Activated CD8-positive, alpha-beta memory T cell treated with anti-CD3 and anti-CD28 coated beads for 4 hours (primary cell): Measurements from ENCODE around the gene HOXB1.
"Not testable (repeated sequence)": the region's sequence is repeated elsewhere in the genome, so short reads cannot be mapped to it uniquely, and the experiment has no call there.

Source experiments
- DNase-seq, 2 donors: peaks; one replicate each; pipeline ENCODE4 v3.0.0-alpha.2; 2020; ENCODE audit warnings: low read depth in 2 of 2

HOXB1 gene

GRCh38 chr17:48497103-48497502 is 33.7 kb downstream of the HOXB1 start:
- DNase-seq = no peak

DNA sequence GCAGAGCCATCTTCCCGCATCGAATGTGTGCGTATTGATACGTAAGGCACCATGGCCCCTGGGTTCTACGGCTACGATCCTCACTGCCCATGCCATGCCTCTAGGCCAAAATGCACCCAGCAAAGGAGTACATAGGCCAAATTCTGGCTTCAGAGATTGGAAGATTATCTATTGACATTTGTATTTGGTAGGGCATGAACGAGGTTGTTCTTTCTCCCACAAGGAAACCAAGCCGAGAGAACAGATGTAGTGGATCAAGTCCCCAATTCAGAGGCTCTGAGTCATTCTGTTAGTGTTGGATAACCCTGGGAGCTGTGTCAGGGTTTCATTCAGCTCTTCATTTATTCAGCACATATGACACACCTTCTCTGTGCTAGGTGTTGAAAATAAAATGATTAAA is 36.5 kb downstream of the HOXB1 start:
- DNase-seq = no peak

DNA sequence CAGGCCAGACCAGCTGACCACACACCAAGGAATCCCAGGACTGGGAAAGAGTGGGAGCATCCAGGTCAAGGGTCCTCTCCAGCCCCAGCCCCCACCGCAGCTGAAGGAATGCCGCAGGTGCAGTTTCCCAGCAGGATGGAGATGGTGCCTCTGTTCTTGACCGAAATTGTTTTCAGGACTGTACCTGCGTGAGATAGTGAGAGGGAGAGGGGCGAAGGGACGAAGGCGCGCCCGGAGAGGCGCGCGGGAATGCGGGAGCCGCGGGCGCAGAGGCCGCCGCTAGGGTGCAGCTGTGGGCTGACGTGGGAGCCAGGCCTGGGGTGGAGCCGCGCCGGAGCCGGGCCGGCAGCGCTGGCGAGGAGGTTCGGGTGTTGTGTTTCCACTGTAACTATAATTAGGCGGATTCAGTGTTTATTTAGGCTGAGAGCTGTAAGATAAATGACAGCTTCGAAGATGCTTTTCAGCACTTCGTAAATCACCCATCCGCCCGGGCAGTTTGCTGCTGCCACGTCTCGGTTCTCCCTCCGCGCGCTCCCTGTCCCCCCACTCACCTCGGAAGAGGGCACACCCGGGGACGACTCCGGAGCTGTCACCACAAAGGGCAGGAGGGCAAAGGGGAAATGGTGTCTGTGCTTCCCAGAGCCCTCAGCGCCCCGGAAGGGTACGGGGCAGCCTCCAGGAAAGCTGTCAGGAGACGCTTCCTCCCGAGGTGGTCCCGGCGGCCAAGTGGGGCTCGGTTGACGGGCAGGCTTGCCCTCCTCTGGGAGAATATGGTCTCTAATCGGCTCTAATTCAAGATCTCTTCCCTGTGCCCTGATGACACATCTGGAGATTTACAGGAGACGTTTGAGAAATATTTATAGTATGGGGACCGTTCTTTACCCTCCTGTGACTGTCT is 38.2 kb downstream of the HOXB1 start:
- peak; percentile 22 to 29 for DNase-seq

- no peak for DNase-seq
Observed at GRCh38 chr17:48491527-48492273, 39.1 kb downstream of the HOXB1 start.

DNA sequence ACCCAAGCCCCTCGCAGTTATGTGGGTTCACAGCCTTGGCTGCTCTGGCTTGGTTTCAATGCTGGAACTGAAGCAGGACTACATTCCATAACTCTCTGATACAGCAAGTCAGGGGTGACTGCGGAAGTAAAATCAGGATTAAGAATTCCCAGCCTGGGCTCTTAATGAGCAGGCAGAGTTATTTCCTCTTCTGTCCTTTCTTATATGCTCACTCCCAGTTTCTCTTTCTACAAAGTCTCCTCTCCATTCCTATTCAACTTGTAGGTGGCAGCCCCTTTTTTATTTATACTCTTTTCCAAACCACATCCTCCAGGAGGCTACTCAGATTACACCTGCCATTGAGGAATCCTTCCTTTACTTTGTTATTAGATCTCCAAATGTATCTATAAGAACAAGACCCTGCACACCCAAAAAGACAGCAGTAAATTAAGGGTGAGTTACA is 40.3 kb downstream of the HOXB1 start:
- no peak for DNase-seq

- DNase-seq = no peak
Observed at GRCh38 chr17:48489781-48490180, 41.0 kb downstream of the HOXB1 start.

DNA sequence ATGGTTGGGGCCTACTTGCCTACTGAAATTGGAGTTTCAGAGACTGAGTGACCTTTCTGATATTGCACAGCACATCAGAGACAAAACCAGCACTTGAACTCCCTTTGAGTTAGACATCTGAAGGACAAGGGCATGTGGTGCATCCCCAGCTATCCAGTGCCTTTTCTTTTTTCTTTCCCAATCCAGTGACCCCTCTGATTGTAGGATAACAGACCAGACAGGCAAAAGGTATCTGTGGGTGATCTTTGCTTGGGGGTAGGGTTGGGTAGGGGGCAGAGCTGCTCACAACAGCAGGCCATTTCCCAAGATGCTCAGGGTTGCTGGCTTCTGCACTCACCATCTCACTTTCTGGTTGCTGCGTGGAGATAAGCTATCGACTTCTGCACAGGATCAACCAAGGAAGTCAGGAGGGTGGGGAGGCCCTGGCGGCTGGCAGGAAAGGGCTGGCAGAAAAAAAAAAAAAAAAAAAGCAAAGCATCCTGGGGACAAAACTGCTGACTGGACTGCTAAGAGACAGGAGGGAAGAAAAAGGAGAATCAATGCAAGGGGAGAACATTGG is 42.2 kb downstream of the HOXB1 start:
- DNase-seq = no peak

DNA sequence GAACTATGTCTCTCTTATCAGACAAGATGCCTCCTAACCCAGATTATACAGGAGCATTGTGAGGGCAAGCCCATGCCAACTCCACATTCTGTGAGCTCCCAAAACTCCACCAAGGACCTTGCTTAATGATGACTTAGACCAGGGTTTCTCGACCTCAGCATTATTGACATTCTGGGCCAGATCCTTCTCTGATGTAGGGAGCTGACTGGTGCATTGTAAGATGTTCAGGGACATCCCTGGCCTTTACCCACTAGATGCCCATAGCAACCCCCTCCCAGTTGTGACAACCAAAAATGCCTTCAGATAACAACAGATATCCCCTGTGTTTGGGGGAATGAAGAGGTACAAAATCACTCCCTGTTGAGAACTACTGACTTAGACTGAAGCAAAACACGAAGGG is 43.6 kb downstream of the HOXB1 start:
- DNase-seq = no peak

DNA sequence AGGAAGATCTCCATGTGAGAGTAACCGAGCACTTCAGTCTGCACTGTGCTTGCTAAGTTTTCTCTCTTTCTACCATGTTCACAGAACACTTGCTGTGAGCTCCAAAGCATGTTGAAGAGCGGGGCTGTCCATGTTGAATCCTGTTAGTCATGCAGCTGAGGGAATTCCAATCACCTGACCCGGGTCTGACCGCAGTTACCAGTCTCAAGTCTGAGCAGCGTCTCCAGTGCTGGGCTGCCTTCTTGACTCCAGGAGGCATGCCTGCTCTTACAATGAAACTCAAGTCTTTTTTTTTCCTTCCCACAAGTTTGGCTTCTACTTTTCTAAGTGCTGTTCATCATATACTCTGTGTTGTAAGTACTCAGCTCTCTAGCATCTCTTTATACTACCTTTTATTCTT is 44.3 kb downstream of the HOXB1 start:
- no peak for DNase-seq

GRCh38 chr17:48484850-48485249 is 46.0 kb downstream of the HOXB1 start:
- no peak for DNase-seq

DNA sequence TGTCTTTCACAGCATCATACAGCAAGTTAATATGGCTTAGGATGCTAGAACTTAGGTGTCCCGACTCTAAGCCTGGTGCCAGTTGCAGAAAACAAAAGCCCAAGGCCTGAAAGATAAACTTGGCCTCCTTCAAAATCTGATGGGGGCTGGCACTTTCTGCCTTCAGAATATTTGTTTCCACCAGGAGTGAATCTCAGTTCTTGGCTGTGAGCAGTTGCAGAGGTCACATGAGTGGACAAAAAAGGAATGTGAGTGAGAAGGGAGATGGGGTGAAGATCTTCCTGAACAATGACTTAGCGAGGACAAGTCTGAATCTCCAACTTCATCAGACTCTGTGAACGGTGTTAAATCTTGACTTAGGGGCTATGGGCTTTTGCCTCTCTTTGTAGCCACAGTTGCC is 46.6 kb downstream of the HOXB1 start:
- no peak for DNase-seq

DNA sequence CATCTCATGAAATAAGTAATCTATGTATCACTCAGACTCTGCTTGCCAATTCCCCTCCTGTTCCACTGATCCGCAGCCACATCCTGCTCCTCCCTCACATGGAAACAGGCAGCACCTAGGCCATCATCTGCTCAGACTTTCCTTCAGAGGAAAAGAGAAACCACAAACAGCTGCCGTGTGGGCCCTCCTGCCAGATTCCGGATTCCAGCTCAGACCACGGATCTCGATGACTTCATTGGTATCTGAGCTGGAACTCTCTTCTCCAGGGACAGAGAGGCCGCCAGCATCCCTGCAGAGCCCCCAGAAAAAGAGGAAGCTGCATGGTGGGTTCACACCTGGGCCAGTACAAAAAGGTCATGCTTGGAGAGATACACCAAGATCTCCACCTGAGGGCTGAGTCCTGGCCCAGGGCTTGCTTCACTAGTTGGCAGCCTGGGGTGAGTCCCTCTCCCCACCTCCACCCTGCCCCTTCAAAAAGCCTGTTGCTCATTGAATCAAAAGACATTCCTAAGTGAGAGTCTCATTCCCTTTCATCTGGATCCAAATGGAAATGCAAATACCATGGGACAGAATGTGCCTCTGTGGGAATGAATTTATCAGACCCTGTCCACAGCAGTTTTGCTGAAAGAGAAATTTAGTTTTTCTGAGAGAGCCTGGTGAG is 47.2 kb downstream of the HOXB1 start:
- DNase-seq = no peak

GRCh38 chr17:48483004-48483403 is 47.8 kb downstream of the HOXB1 start:
- no peak for DNase-seq

GRCh38 chr17:48482301-48482700 is 48.5 kb downstream of the HOXB1 start:
- DNase-seq = not testable (repeated sequence)

DNA sequence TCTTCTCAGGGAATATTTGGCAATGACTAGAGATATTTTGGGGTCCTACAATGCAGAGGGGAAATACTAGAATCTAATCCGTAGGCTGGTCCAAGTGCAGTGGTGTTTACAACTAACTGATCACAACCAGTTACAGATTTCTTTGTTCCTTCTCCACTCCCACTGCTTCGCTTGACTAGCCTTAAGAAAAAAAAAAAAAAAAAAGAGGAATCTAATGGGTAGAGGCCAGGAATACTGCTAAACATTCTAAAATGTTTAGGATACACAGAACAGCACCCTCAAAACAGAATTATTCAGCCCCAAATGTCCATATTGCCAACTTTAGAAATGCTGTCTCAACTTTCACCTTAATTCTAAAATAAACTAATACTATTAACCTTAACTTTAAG is 51.8 kb downstream of the HOXB1 start:
- no peak for DNase-seq
